Measurements from ENCODE around the gene FGF12.

FGF12 gene

DNA sequence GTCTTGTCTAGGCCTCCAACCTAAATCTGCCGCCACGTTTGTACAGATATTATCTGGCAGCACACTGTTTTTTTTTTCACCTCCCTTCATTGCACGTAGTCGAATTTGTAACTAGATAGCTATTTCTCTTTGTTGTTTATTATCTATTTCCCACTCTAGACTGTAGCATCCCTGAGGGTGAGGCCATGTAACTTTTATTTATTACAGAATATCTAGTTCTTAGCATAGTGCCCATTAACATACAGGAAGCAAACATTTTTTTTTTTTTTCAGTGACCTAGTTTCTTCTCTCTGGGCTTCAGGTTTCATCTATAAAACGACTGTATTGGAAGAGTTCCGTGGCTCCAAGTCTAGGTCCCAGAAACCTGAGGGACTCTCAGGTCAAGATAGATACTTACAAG is 354.3 kb downstream of the FGF12 start:
- Histone ChIP-seq H3K9me3 (ENCODE audit: insufficient read depth, low read length) (no peaks in the 10 kb centered on the region), H3K9ac (ENCODE audit: insufficient read length, low read depth) (no peak overlapping the region), H3K27me3 (ENCODE audit: insufficient read depth, insufficient read length) (no peaks in the 10 kb centered on the region), H3K4me3 (ENCODE audit: insufficient read length, low read depth) (no peak overlapping the region), H3K36me3 (ENCODE audit: insufficient read depth, insufficient read length, low read length) (no peaks in the 10 kb centered on the region), H3K4me1 (ENCODE audit: insufficient read depth, insufficient read length) (no peaks in the 10 kb centered on the region)
- TF ChIP-seq YY1 (IDR thresholded peaks at IDR 0.05; ENCODE audit: insufficient read depth, insufficient read length), result no peak
- no peak for TF ChIP-seq ZNF274 (IDR thresholded peaks at IDR 0.05; ENCODE audit: low read depth, low read length)
- TF ChIP-seq SUZ12 (IDR thresholded peaks at IDR 0.05; ENCODE audit: extremely low read depth, insufficient read depth, insufficient read length), result no peak
- no peak for DNase-seq (ENCODE audit: low read depth, low spot score)

GRCh38 chr3:192372616-192373015 is 354.7 kb downstream of the FGF12 start:
- no peaks in the 10 kb centered on the region for H3K27me3 ChIP-seq (ENCODE audit: insufficient read depth, insufficient read length)
- no peaks in the 10 kb centered on the region for H3K9me3 ChIP-seq (ENCODE audit: insufficient read depth, low read length)
- TF ChIP-seq SUZ12 (IDR thresholded peaks at IDR 0.05; ENCODE audit: extremely low read depth, insufficient read depth, insufficient read length), result no peak
- TF ChIP-seq YY1 (IDR thresholded peaks at IDR 0.05; ENCODE audit: insufficient read depth, insufficient read length), result no peak
- no peak for TF ChIP-seq ZNF274 (IDR thresholded peaks at IDR 0.05; ENCODE audit: low read depth, low read length)
- H3K36me3 ChIP-seq (ENCODE audit: insufficient read depth, insufficient read length, low read length), result no peaks in the 10 kb centered on the region
- H3K9ac ChIP-seq (ENCODE audit: insufficient read length, low read depth), result no peak overlapping the region
- H3K4me3 ChIP-seq (ENCODE audit: insufficient read length, low read depth), result no peak overlapping the region
- DNase-seq (ENCODE audit: low read depth, low spot score), result no peak
- no peaks in the 10 kb centered on the region for H3K4me1 ChIP-seq (ENCODE audit: insufficient read depth, insufficient read length)

GRCh38 chr3:192371870-192372400 is 355.4 kb downstream of the FGF12 start:
- H3K9ac ChIP-seq (ENCODE audit: insufficient read length, low read depth), result no peak overlapping the region
- no peak for TF ChIP-seq SUZ12 (IDR thresholded peaks at IDR 0.05; ENCODE audit: extremely low read depth, insufficient read depth, insufficient read length)
- no peak for TF ChIP-seq YY1 (IDR thresholded peaks at IDR 0.05; ENCODE audit: insufficient read depth, insufficient read length)
- no peak for TF ChIP-seq ZNF274 (IDR thresholded peaks at IDR 0.05; ENCODE audit: low read depth, low read length)
- no peaks in the 10 kb centered on the region for H3K36me3 ChIP-seq (ENCODE audit: insufficient read depth, insufficient read length, low read length)
- H3K27me3 ChIP-seq (ENCODE audit: insufficient read depth, insufficient read length), result no peaks in the 10 kb centered on the region
- DNase-seq (ENCODE audit: low read depth, low spot score), result no peak
- no peak overlapping the region for H3K4me3 ChIP-seq (ENCODE audit: insufficient read length, low read depth)
- no peaks in the 10 kb centered on the region for H3K9me3 ChIP-seq (ENCODE audit: insufficient read depth, low read length)
- H3K4me1 ChIP-seq (ENCODE audit: insufficient read depth, insufficient read length), result no peaks in the 10 kb centered on the region

- TF ChIP-seq ZNF274 (IDR thresholded peaks at IDR 0.05; ENCODE audit: low read depth, low read length) (no peak), SUZ12 (IDR thresholded peaks at IDR 0.05; ENCODE audit: extremely low read depth, insufficient read depth, insufficient read length) (no peak), YY1 (IDR thresholded peaks at IDR 0.05; ENCODE audit: insufficient read depth, insufficient read length) (no peak)
- H3K27me3 ChIP-seq (ENCODE audit: insufficient read depth, insufficient read length), result no peaks in the 10 kb centered on the region
- H3K36me3 ChIP-seq (ENCODE audit: insufficient read depth, insufficient read length, low read length), result no peaks in the 10 kb centered on the region
- no peak overlapping the region for H3K4me3 ChIP-seq (ENCODE audit: insufficient read length, low read depth)
- H3K9me3 ChIP-seq (ENCODE audit: insufficient read depth, low read length), result no peaks in the 10 kb centered on the region
- no peak overlapping the region for H3K9ac ChIP-seq (ENCODE audit: insufficient read length, low read depth)
- DNase-seq (ENCODE audit: low read depth, low spot score), result no peak
- H3K4me1 ChIP-seq (ENCODE audit: insufficient read depth, insufficient read length), result no peaks in the 10 kb centered on the region
Observed at GRCh38 chr3:192367616-192368015, 359.7 kb downstream of the FGF12 start.

DNA sequence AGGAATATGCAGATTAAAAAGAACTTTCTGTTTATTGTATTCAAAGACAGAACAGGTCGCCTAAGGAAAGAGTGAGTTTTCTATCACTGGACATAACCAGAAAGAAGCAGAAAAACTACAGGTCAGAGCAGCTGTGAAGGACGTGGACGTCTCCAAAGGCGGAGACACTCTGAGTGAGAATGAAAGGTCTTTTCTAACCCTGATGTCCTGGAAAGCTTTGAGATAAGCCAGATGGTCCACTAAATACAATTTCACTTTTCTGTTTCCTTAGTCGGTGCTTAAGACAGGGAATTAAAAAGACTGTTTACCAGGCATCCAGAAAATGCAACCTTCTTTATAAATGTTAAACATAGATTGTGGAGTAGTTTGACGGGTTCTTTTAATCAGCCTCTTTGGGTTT is 360.4 kb downstream of the FGF12 start:
- no peak for TF ChIP-seq SUZ12 (IDR thresholded peaks at IDR 0.05; ENCODE audit: extremely low read depth, insufficient read depth, insufficient read length)
- no peak for TF ChIP-seq ZNF274 (IDR thresholded peaks at IDR 0.05; ENCODE audit: low read depth, low read length)
- no peak for TF ChIP-seq YY1 (IDR thresholded peaks at IDR 0.05; ENCODE audit: insufficient read depth, insufficient read length)
- H3K9me3 ChIP-seq (ENCODE audit: insufficient read depth, low read length), result no peaks in the 10 kb centered on the region

DNA sequence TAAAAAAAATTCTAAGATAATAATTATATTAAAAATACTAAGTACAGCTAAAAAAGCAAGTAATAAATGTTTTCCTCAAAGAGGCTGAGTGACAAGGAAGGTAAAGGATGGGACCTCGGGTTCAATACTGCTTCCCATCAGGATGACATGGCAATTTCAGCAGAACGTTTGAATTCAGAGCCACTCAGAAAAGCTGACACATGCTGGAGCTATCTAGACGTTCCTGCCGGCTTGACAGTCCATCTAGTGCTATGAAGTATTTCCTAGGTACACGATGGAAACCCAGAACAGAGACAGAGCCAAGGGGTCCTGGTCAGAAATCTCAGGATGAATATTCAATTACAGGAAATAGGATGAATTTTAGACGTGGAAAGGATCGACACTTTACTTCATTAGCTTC is 361.8 kb downstream of the FGF12 start:
- no peak overlapping the region for H3K4me3 ChIP-seq (ENCODE audit: insufficient read length, low read depth)
- no peaks in the 10 kb centered on the region for H3K9me3 ChIP-seq (ENCODE audit: insufficient read depth, low read length)
- no peak for DNase-seq (ENCODE audit: low read depth, low spot score)
- TF ChIP-seq SUZ12 (IDR thresholded peaks at IDR 0.05; ENCODE audit: extremely low read depth, insufficient read depth, insufficient read length), result no peak
- no peak overlapping the region for H3K9ac ChIP-seq (ENCODE audit: insufficient read length, low read depth)
- no peaks in the 10 kb centered on the region for H3K36me3 ChIP-seq (ENCODE audit: insufficient read depth, insufficient read length, low read length)
- H3K4me1 ChIP-seq (ENCODE audit: insufficient read depth, insufficient read length), result no peaks in the 10 kb centered on the region
- no peaks in the 10 kb centered on the region for H3K27me3 ChIP-seq (ENCODE audit: insufficient read depth, insufficient read length)

More for the DNA sequence above, 360.4 kb downstream of the FGF12 start:
- no peak overlapping the region for H3K4me3 ChIP-seq (ENCODE audit: insufficient read length, low read depth)
- DNase-seq (ENCODE audit: low read depth, low spot score), result no peak
- H3K9ac ChIP-seq (ENCODE audit: insufficient read length, low read depth), result no peak overlapping the region
- H3K27me3 ChIP-seq (ENCODE audit: insufficient read depth, insufficient read length), result no peaks in the 10 kb centered on the region
- H3K36me3 ChIP-seq (ENCODE audit: insufficient read depth, insufficient read length, low read length), result no peaks in the 10 kb centered on the region
- H3K4me1 ChIP-seq (ENCODE audit: insufficient read depth, insufficient read length), result no peaks in the 10 kb centered on the region

- no peaks in the 10 kb centered on the region for H3K27me3 ChIP-seq (ENCODE audit: insufficient read depth, insufficient read length)
- TF ChIP-seq SUZ12 (IDR thresholded peaks at IDR 0.05; ENCODE audit: extremely low read depth, insufficient read depth, insufficient read length) (no peak), YY1 (IDR thresholded peaks at IDR 0.05; ENCODE audit: insufficient read depth, insufficient read length) (no peak), ZNF274 (IDR thresholded peaks at IDR 0.05; ENCODE audit: low read depth, low read length) (no peak)
- no peak overlapping the region for H3K9ac ChIP-seq (ENCODE audit: insufficient read length, low read depth)
- no peaks in the 10 kb centered on the region for H3K36me3 ChIP-seq (ENCODE audit: insufficient read depth, insufficient read length, low read length)
- no peak for DNase-seq (ENCODE audit: low read depth, low spot score)
- no peaks in the 10 kb centered on the region for H3K9me3 ChIP-seq (ENCODE audit: insufficient read depth, low read length)
- H3K4me3 ChIP-seq (ENCODE audit: insufficient read length, low read depth), result no peak overlapping the region
- no peaks in the 10 kb centered on the region for H3K4me1 ChIP-seq (ENCODE audit: insufficient read depth, insufficient read length)
Observed at GRCh38 chr3:192364316-192364715, 363.0 kb downstream of the FGF12 start.
